GM12891 (cell line): ENCODE measurements around the gene UPF2.

ENCODE experiments used
- PAX5 ChIP-seq: IDR thresholded peaks from 2 replicates; pipeline ENCODE4 v1.6.1; 2011; ENCODE audit warnings: low read length, moderate library complexity, mild to moderate bottlenecking; ENCODE audit not compliant: insufficient read depth, severe bottlenecking
- POLR2A ChIP-seq: IDR thresholded peaks from 2 replicates; pipeline ENCODE4 v1.6.1; 2011; ENCODE audit warnings: low read depth, low read length, control low read depth
- POLR2AphosphoS5 ChIP-seq: IDR thresholded peaks from 2 replicates; pipeline ENCODE4 v1.6.1; 2011; ENCODE audit warnings: low read depth, low read length, control low read depth
- POU2F2 ChIP-seq: IDR thresholded peaks from 2 replicates; pipeline ENCODE4 v1.6.1; 2011; ENCODE audit warnings: low read depth, mild to moderate bottlenecking, control low read depth, low read length, moderate library complexity
- TAF1 ChIP-seq: IDR thresholded peaks from 2 replicates; pipeline ENCODE4 v1.6.1; 2011; ENCODE audit warnings: low read depth, low read length, control low read depth

GRCh38 chr10:12061124-12061523 is 18.5 kb upstream of the UPF2 start:
- TF ChIP-seq POLR2A (no peak), POLR2AphosphoS5 (no peak), TAF1 (no peak), PAX5 (no peak), POU2F2 (no peak)
